Fibroblast of mammary gland (primary cell): Measurements from ENCODE around the gene DET1.
A peak's percentile ranks its signal among the peaks of the same experiment; 100 is the strongest.
"Not testable (repeated sequence)": the region's sequence is repeated elsewhere in the genome, so short reads cannot be mapped to it uniquely, and the experiment has no call there.

ENCODE experiments used
- DNase-seq: peaks from one replicate; pipeline ENCODE4 v3.0.0-alpha.2; 2010; ENCODE audit warnings: low read depth
- H3K4me3 ChIP-seq: 2 replicates; pipeline ENCODE4 v1.5.1; 2011; ENCODE audit warnings: low read depth, mild to moderate bottlenecking, low read length, moderate library complexity; ENCODE audit not compliant: control insufficient read depth
- CTCF ChIP-seq: conservative IDR thresholded peaks from 2 replicates; pipeline ENCODE4 v1.5.1; 2011; ENCODE audit warnings: low read depth, low read length, inconsistent platforms; ENCODE audit not compliant: control insufficient read depth, insufficient read depth

Gene DET1

GRCh38 chr15:88525418-88525817 lies 21.1 kb downstream of the DET1 start:
- H3K4me3 ChIP-seq = no peak overlapping the region
- no peak for DNase-seq
- no peak for TF ChIP-seq CTCF

GRCh38 chr15:88524094-88524493 lies 22.4 kb downstream of the DET1 start:
- DNase-seq, H3K4me3 ChIP-seq: not testable (repeated sequence)

GRCh38 chr15:88518903-88519302 lies 27.6 kb downstream of the DET1 start:
- H3K4me3 ChIP-seq = no peak overlapping the region
- no peak for TF ChIP-seq CTCF
- DNase-seq = no peak

GRCh38 chr15:88513195-88513594 lies 33.3 kb downstream of the DET1 start:
- DNase-seq = peak; percentile 53
- no peak for TF ChIP-seq CTCF
- no peak overlapping the region for H3K4me3 ChIP-seq

GRCh38 chr15:88512601-88513000 lies 33.9 kb downstream of the DET1 start:
- no peak for DNase-seq
- no peak for TF ChIP-seq CTCF
- H3K4me3 ChIP-seq = no peak overlapping the region

GRCh38 chr15:88512078-88512477 lies 34.4 kb downstream of the DET1 start:
- no peak overlapping the region for H3K4me3 ChIP-seq
- TF ChIP-seq CTCF = no peak
- no peak for DNase-seq

- no peak overlapping the region for H3K4me3 ChIP-seq
- no peak for TF ChIP-seq CTCF
- no peak for DNase-seq
Observed at GRCh38 chr15:88511161-88511560, 35.3 kb downstream of the DET1 start.
